HG03469 (cell line): ENCODE data around the gene TNN.

ENCODE experiments used
- ATAC-seq: cut with Tn5 transposase; IDR thresholded peaks from one replicate; pipeline ENCODE4 v1.9.1; 2021; ENCODE audit warnings: mild to moderate bottlenecking, moderate library complexity, moderate number of reproducible peaks; ENCODE audit not compliant: unreplicated experiment

The TNN gene

GRCh38 chr1:175062858-175063257 lies 4.8 kb upstream of the TNN start:
- no peak for ATAC-seq

GRCh38 chr1:175070818-175071217 lies 3.2 kb downstream of the TNN start:
- no peak for ATAC-seq

- no peak for ATAC-seq
Measured at GRCh38 chr1:175071276-175071943, 3.8 kb downstream of the TNN start.

- no peak for ATAC-seq
Measured at GRCh38 chr1:175072099-175072951, 4.7 kb downstream of the TNN start.

GRCh38 chr1:175073061-175073460 lies 5.4 kb downstream of the TNN start:
- no peak for ATAC-seq

GRCh38 chr1:175073633-175074032 lies 6.0 kb downstream of the TNN start:
- no peak for ATAC-seq

GRCh38 chr1:175075572-175076568 lies 8.2 kb downstream of the TNN start:
- ATAC-seq, result no peak

- no peak for ATAC-seq
Measured at GRCh38 chr1:175077356-175078030, 9.9 kb downstream of the TNN start.

GRCh38 chr1:175078629-175079028 lies 11.0 kb downstream of the TNN start:
- no peak for ATAC-seq

GRCh38 chr1:175079338-175079737 lies 11.7 kb downstream of the TNN start:
- ATAC-seq, result no peak

GRCh38 chr1:175080030-175080429 lies 12.4 kb downstream of the TNN start:
- no peak for ATAC-seq

- no peak for ATAC-seq
Measured at GRCh38 chr1:175081983-175082382, 14.3 kb downstream of the TNN start.

GRCh38 chr1:175088525-175088951 lies 20.9 kb downstream of the TNN start:
- no peak for ATAC-seq

- no peak for ATAC-seq
Measured at GRCh38 chr1:175089136-175089718, 21.6 kb downstream of the TNN start.

GRCh38 chr1:175090780-175091179 lies 23.1 kb downstream of the TNN start:
- ATAC-seq, result no peak

GRCh38 chr1:175094626-175095025 lies 27.0 kb downstream of the TNN start:
- no peak for ATAC-seq

GRCh38 chr1:175095069-175095468 lies 27.4 kb downstream of the TNN start:
- no peak for ATAC-seq

- no peak for ATAC-seq
Measured at GRCh38 chr1:175095978-175096607, 28.5 kb downstream of the TNN start.

- ATAC-seq, result no peak
Measured at GRCh38 chr1:175097361-175097760, 29.7 kb downstream of the TNN start.

GRCh38 chr1:175099916-175100315 lies 32.3 kb downstream of the TNN start:
- no peak for ATAC-seq
